Stimulated activated CD4-positive, alpha-beta T cell treated with anti-CD3 and anti-CD28 coated beads, TNF-alpha, amount 100 ng/mL, for 48 hours (primary cell): ENCODE results near the gene LMO4.

Source experiments
- DNase-seq, 3 donors: peaks; one replicate each; pipeline ENCODE4 v3.0.0-alpha.2; 2020; ENCODE audit warnings: low read depth in 3 of 3

The LMO4 gene

GRCh38 chr1:87327376-87328271, 1.1 kb upstream of the LMO4 start:
- DNase-seq, result no peak

- DNase-seq, result peak in 1 of 3 donors; percentile 20
Measured at GRCh38 chr1:87329051-87329525, 408 bp downstream of the LMO4 start.

GRCh38 chr1:87329526-87330056, 911 bp downstream of the LMO4 start:
- no peak for DNase-seq

GRCh38 chr1:87330057-87330884, 1.6 kb downstream of the LMO4 start:
- no peak for DNase-seq

- no peak for DNase-seq
Measured at GRCh38 chr1:87330885-87331364, 2.2 kb downstream of the LMO4 start.

- no peak for DNase-seq
Measured at GRCh38 chr1:87331365-87332241, 2.9 kb downstream of the LMO4 start.

- DNase-seq, result no peak
Measured at GRCh38 chr1:87333692-87334347, 5.1 kb downstream of the LMO4 start.

- DNase-seq, result no peak
Measured at GRCh38 chr1:87334351-87335174, 5.9 kb downstream of the LMO4 start.

GRCh38 chr1:87335175-87335884, 6.7 kb downstream of the LMO4 start:
- DNase-seq, result peak in 1 of 3 donors; percentile 54

- DNase-seq, result no peak
Measured at GRCh38 chr1:87336623-87337067, 8.0 kb downstream of the LMO4 start.

GRCh38 chr1:87337606-87338005, 8.9 kb downstream of the LMO4 start:
- no peak for DNase-seq

- no peak for DNase-seq
Measured at GRCh38 chr1:87338566-87338965, 9.9 kb downstream of the LMO4 start.

GRCh38 chr1:87344231-87344630, 15.6 kb downstream of the LMO4 start:
- DNase-seq, result no peak

- no peak for DNase-seq
Measured at GRCh38 chr1:87346130-87346814, 17.6 kb downstream of the LMO4 start.

GRCh38 chr1:87348341-87349019, 19.8 kb downstream of the LMO4 start:
- no peak for DNase-seq

GRCh38 chr1:87349036-87349435, 20.4 kb downstream of the LMO4 start:
- DNase-seq, result no peak

GRCh38 chr1:87355894-87356293, 27.2 kb downstream of the LMO4 start:
- DNase-seq, result no peak

GRCh38 chr1:87356591-87356990, 27.9 kb downstream of the LMO4 start:
- DNase-seq, result no peak
